GM21529 (cell line): ENCODE data around the gene NMNAT2.
A peak's percentile ranks its signal among the peaks of the same experiment; 100 is the strongest.
"Not testable (repeated sequence)": the region's sequence is repeated elsewhere in the genome, so short reads cannot be mapped to it uniquely, and the experiment has no call there.

Experiments used
- ATAC-seq: cut with Tn5 transposase; IDR thresholded peaks from one replicate; pipeline ENCODE4 v1.9.1; 2021; ENCODE audit not compliant: unreplicated experiment

NMNAT2 gene

GRCh38 chr1:183240853-183241252, 177.3 kb downstream of the NMNAT2 start:
- ATAC-seq = not testable (repeated sequence)

- ATAC-seq = no peak
Observed at GRCh38 chr1:183240526-183240825, 177.7 kb downstream of the NMNAT2 start.

GRCh38 chr1:183239793-183240525, 178.2 kb downstream of the NMNAT2 start:
- no peak for ATAC-seq

- no peak for ATAC-seq
Observed at GRCh38 chr1:183239220-183239742, 178.9 kb downstream of the NMNAT2 start.

- no peak for ATAC-seq
Observed at GRCh38 chr1:183238071-183238470, 180.1 kb downstream of the NMNAT2 start.

GRCh38 chr1:183237046-183237445, 181.1 kb downstream of the NMNAT2 start:
- no peak for ATAC-seq

- ATAC-seq = no peak
Observed at GRCh38 chr1:183236158-183236725, 181.9 kb downstream of the NMNAT2 start.

- no peak for ATAC-seq
Observed at GRCh38 chr1:183235503-183235902, 182.7 kb downstream of the NMNAT2 start.

GRCh38 chr1:183234660-183235476, 183.3 kb downstream of the NMNAT2 start:
- no peak for ATAC-seq

GRCh38 chr1:183233113-183233512, 185.1 kb downstream of the NMNAT2 start:
- ATAC-seq = no peak

- ATAC-seq = no peak
Observed at GRCh38 chr1:183231545-183231944, 186.6 kb downstream of the NMNAT2 start.

- ATAC-seq = no peak
Observed at GRCh38 chr1:183230413-183230812, 187.8 kb downstream of the NMNAT2 start.

GRCh38 chr1:183228347-183229220, 189.6 kb downstream of the NMNAT2 start:
- no peak for ATAC-seq

- peak; percentile 70 for ATAC-seq
Observed at GRCh38 chr1:183227422-183228346, 190.5 kb downstream of the NMNAT2 start.

- no peak for ATAC-seq
Observed at GRCh38 chr1:183226963-183227362, 191.2 kb downstream of the NMNAT2 start.

- no peak for ATAC-seq
Observed at GRCh38 chr1:183226361-183226760, 191.8 kb downstream of the NMNAT2 start.

- no peak for ATAC-seq
Observed at GRCh38 chr1:183223467-183223866, 194.7 kb downstream of the NMNAT2 start.

- ATAC-seq = no peak
Observed at GRCh38 chr1:183222909-183223308, 195.3 kb downstream of the NMNAT2 start.

GRCh38 chr1:183219616-183220009, 198.6 kb downstream of the NMNAT2 start:
- ATAC-seq = no peak
